Measurements from ENCODE around the gene NACC2.

The NACC2 gene

DNA sequence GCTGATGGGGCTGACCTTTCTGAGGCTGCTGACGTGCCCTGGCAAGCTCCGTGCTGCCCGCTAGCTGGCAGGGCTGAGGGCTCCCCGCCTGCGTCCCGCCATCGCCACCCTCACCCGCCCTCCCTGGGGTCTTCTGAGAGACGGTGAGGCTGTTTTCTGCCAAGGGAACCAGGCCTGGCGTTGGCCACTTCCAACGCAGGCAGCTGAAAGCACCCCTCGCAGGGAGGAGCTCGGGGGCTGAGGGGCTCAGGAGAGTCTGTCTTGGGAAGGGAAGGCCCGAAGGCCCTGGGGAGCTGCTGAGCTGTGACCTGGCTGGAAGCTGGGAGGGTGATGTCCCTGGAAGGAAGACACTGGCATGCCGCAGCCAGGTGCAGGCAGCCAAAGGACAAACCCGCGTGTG lies 33.3 kb upstream of the NACC2 start:
- no peak for DNase-seq

DNA sequence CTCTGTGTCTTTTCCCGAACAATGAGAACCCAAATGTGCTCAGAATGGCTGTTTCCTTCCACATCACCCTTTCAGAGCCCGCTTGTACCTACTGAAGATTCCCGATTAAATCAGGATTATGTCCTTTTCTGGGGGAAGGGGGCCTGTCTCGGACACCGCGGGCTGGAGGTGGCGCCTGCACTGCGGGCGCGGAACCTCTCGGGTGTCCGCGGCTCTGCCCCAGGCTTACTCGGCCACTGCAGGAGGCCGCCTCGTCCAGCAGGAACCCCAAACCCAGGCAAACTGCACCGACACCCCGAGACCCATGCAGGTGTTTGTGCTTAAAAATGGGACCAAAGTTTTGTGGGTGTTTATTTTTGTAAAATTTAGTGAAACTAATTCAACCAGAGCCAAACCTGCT lies 32.2 kb upstream of the NACC2 start:
- no peak for DNase-seq

DNA sequence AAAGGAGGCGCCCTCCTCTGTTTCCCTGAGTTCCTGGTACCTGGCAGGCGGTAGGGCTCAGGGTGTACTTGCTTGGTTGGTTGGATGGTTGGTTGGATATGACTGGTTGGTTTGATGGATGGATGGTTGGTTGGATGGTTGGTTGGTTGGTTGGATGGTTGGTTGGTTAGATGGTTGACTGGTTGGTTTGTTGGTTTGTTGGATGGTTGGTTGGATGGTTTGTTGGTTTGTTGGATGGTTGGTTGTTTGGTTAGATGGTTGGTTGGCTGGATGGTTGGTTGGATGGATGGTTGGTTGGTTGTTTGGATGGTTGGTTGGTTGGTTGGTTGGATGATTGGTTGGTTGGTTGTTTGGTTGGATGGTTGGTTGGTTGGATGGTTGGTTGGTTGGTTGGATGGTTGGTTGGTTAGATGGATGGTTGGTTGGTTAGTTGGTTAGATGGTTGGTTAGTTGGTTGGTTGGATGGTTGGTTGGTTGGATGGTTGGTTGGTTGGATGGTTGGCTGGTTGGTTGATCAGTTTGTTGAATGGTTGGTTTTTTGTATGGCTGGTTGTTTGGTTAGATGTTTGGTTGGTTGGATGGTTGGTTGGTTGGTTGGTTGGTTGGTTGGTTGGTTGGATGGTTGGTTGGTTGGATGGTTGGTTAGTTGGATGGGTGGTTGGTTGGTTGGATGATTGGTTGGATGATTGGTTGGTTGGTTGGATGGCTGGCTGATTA lies 30.0 kb upstream of the NACC2 start:
- DNase-seq: no peak

DNA sequence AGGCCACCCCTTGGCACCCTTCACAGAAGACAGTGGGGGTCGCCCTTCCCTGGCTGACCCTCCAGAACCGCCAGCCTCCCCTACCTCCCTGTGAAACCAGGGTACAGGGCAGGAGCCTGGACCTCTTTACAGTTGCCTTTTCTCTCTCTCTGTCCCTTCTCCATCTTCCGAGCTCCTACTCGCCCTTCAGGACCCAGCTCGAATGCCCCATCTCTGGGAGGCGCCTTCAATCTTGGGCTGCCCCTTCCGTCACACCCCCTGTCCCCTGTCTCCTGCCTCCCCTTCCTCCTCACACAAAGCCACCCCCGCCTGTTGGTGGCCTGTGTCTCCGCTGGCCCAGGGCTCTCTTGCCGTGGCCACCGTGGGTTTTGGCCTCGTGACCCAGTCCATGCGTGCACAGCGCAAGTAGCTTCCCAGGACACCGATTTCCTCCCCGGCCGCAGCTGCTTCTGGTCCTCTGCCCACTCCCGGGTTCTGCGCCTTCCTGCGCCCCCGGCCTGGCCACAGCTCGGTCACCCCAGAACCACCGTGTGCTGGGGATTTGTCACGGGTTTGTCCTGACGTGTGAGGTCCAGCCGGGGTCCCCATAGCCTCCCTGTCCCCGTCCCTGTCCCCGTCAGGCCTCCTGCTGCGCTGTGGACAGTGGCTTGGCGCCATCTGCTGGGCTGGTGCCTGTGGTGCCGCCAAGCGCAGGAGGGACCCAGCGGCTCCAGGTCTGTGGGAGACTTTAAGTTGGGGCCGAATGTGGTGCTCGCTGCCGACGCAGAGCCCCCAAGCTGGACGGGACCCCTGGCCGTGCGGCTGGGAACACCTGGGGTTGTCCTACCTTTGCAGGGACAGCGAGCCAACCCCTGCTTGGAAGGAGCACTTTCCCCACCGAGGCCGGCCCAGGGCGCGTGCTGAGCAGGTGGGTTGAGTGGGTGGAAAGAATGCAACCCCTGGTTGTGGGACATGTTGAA lies 27.6 kb upstream of the NACC2 start:
- DNase-seq: peak; percentile 83

DNA sequence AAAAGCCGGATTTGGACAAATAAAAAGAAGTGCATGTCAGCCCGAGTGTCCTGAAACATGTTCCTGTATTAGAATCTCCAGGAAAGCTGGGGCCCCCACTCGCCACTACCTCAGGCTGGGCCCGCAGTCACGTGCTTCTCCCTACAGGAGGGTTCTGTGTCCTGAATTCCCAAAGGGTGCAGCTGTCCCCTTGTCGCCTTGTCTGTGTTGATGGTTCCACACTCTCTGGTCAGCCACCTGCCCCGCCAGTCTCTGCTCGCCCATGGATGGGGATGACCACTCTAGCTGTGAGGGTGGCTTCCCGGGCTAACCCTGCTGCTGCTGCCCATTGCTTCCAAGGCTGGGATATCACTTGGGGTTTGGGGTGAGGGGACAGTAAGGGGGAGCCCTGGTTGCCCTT lies 26.7 kb upstream of the NACC2 start:
- no peak for DNase-seq

DNA sequence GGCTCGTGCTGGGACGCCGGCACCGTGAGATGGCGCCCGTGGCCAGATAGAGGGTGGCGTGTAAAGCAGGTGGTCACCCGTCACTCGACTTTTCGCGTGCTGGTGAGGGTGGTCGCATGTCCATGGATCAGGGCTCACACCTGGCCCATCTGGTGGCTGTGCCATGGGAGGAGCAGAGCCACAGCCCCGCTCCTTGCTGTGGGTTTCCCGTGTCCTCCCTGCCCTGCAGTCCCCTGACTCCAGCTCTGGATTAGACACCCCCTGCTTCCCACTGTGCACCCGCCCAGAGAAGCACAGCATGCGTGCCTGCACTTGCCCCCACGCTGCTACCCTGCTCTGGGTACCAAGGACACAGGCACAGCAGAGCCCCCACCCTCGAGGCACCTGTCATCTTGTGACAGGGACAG lies 25.4 kb upstream of the NACC2 start:
- no peak for DNase-seq

DNA sequence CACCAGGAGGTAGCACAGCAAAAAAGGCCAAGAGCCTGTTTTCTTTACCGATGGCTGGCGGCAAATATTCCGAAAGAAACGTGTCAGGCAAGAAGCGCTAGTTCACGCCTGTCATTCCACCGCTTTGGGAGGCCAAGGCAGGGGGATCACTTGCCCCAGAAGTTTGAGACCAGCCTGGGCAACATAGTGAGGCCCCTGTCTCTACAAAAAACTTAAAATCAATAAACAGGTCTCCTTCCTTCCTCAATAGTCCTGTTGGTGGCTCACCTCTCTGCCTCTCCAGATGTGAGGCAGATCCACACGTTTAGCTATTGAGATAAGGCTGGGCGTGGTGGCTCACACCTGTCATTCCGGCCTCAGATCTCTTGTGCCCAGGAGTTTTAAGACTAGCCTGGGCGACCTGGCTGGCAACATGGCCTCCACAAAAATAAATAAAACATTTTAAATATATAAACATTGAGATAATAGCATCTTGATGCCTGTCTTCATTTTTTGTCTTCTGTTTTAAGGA lies 24.8 kb upstream of the NACC2 start:
- no peak for DNase-seq

DNA sequence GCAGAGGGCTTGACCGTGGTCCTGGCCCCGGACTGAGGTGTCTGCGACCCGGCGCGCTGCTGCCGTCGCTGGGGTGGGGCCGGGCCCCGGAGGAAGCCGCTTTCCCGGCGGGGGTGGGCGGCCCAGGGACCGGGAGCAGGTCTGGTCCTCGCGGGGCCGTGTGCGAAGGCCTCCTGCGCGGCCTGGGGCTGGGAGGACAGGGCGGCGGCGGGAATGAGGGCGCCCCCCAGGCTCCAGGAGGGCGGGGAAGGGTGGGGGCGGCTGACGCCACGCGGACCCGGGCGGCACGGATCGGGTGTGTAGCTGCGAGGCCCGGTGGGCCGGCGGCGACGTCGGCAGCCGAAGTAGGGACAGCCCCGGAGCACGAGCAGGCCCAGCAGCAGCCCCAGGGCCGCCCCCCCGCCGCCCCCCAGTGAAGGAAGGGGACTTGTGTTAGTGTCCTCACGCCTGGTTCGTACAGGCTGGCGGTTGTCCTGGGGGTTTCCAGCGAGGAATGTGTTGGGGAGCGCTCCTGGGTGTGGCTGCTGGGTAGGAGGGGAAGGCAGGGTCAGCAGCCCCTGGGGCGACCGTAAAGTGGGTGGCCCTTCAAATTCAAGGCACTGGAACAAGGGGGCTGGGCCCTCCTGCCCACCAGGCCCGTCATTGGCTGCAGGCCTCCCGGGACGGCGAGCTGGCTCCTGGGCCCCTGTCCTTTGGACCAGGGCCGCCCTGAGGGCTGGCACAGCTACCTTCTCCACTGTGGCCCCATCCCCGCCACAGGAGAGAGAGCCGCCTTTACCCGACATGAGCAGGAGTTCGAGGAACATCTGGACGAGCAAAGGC lies 24.2 kb upstream of the NACC2 start:
- DNase-seq: peak; percentile 42

DNA sequence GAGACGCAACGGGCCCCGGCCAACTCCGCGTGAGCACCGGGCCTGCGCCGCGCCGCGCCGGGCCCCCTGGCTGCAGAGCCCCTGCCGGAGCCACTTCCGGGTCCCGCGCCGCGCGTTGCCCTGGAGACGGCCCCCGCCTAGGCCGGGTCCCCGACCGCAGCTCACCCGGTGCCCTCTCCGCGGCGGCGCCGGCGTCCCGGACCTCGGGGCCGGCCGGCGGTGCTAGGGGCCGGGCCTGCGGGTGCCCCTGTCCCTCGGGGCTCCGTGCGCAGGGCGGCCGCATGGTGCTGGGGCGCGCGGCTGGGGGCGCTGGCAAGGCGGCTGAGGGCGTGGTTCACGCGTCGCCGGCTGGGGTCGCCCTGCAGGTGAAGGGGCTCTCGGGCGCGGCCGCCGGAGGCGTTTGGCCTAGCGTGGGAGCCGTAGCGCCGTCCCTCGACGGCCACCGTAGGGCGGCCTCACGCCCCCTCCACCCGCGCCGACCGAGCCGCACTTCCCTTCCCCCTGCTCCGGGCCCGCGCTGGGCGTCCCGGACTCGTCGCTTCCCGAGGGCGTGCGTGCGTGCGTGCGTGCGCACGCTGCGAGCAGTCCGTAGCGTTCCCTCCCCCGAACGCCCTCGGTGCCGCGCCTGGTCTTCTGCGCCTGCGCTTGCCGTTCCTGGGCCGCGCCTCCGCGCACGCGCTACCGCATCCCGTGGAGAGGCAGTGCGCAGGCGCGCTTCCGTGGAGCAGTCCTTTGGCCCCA lies 23.4 kb upstream of the NACC2 start, which contains the start of gene TMEM250:
Gene TMEM250 (minus strand): TSS at position 556 of the 741 bp plus-strand sequence. CDS start 1,975 bp downstream, outside the sequence.
- peak; percentile 99 for DNase-seq

DNA sequence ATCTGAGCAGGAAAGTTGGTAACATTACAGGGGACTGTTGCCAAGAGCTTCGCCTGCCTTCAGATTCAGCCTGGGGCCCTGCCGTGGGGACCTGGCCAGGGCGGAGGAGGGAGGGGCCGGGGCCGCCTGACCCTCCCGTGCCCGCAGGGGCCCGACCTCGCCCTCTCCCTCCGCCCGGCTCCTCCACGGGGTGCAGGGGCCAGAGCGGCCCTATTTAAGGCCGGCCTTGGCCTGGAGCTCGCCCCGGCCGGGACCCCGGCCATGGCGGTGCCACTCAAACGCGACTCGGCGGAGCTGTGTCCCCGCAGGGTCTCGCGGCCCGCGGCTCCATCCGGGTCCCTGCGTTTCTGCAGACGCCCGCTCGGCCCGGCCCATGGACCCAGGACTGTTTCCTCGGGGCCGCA lies 22.8 kb upstream of the NACC2 start:
- DNase-seq: peak; percentile 12

DNA sequence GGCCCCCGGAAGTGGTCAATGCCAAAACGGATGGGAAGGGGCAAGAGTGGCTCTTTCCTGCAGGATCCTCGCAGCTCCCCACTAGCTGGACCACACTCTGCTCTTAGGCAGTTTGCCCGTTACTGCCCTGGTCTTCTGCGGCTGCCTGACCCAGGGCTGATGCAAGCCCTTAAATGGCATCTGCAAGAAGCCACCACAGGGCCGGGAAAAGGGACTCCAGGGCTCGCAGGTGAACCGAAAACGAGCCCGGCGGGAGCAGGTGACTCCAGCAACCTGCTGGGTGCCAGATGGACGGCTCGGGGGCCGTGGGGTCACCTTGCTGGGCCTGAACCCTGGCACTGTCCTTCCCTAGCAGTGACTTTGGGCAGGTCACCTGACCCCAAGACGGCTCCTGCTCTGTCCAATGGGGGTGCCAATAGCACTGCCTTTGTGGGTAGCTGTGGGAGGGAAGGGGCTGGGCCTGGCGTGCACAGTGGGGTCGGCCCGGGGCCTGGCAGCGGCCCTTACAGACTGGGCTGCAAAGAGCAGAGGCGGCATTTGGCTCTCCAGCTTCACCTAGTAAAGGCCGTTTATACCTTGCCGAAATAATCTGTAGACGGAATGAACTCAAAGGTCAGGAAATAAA lies 22.3 kb upstream of the NACC2 start:
- peak; percentile 15 for DNase-seq

DNA sequence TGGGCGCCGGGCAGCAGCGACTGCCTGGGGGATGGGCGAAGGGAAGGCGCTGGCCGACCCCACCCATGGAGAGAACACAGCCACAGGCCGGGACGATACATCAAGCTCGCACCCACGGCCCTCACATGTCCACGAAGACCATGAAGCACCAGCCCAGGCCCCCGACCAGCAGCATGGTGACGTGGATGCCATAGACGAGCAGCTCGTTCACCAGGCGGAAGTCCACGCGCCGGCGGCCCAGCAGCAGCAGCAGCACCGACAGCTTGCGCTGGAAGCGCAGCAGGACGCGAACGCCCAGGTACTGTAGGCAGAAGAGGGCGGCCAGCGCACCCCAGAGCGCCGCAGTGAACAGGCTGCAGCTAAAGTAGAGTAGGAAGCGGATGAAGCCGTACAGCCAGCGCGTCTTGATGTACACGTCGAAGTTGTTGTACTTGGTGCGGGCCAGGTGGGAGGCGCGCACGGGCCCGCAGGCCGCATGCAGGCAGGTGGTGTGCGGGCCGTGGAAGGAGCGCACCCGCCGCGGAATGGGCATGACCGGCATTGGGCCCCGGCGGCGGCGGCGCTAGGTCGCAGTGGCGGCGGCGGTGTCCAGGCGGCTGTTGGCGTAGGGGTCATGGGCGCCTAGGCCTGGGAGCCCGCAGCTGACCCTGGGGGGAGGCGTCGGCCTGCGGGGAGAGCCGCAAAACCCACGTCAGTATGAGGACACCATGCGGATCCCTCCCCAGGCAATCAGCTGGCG lies 21.4 kb upstream of the NACC2 start:
- DNase-seq: no peak

DNA sequence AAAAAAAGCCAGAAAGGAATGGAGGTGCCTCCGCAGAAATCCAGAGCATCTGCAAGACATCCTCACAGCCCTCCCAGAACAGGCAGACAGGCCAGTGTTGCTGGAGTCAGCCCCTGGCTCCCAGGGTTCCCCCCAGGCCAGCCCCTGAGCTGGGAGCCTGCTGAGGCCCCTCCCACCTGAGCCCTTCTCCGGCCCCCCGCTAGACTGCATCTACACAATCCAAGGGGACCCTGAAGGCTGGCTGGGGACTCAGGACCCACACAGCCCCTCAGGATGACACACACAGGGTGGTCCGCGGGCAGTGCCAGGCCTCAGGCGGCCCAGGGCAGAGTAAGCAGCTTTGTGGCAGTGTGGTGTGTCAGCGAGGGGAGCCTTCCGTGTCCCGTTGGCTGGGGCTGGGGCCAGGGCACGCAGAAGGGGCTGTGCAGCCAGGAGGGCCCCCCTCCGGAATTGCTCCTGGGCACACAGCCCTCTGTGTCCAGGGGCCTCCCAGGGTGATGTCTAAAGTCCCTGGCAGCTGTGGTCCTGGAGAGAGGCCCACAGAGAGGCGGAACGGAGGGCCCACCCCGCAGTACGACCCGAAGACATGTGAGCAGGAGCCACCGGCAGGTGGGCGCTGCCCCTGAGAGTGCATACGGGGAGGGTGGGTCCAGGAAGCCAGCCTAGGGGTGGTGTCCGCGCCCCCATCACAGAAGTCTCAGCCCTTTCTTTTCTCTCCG lies 20.7 kb upstream of the NACC2 start:
- no peak for DNase-seq

DNA sequence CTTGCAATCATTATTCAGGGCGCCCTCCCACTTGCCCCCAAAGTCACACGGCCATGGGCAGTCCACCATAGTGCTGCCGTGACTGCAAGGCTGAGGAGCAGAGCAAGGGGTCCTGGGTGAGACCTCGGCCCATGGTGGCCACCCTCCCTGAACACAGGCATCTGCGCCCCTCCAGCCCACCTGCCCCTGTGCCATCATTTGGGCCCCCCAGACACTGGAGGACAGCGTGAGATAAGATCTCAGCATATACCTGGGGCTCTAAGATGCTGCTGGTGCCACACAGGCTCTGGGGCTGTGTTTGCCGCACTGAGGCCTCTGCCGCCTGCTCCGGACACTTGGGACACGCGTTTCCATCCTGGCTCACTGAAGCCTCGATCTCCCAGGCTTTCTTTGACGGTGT lies 20.1 kb upstream of the NACC2 start:
- DNase-seq: no peak

DNA sequence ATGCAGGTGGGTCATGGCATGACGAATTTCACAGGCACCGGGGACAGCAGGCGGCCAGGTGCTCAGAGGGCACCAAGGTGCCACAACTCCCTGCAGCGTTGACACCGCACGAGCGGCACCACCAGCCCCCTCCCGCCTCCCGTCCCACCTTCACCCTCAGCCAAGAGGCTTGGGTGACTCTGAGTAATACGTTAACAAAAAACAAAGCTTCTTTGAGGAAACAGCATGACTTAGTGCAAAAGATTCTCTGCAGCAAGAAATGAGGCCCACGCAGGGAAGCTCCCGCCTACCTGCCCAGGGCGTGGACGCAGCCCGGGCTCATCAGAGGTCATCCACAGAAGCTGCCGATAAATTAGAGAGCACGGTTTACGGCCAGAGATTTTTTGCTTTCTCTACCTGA lies 19.5 kb upstream of the NACC2 start:
- no peak for DNase-seq

DNA sequence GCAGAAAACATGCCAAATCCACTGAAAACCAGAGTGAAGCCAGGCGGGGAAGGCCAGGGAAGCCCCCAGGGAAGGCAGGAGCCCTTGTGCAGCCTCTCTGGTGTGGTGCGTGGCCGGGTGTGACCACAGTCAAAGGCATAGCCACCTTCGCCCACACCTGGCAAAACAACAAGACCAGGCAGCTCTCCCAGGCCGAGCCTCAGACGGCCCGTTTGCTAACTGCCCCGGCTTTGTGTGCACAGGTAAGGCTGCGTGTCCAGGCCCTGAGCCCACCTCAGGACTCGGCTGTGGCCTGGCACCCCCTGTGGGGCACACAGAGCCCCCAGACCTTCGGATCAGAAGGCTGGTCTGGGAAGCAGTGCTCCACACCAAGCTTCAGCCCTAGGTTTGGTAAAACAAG lies 17.5 kb upstream of the NACC2 start:
- no peak for DNase-seq

DNA sequence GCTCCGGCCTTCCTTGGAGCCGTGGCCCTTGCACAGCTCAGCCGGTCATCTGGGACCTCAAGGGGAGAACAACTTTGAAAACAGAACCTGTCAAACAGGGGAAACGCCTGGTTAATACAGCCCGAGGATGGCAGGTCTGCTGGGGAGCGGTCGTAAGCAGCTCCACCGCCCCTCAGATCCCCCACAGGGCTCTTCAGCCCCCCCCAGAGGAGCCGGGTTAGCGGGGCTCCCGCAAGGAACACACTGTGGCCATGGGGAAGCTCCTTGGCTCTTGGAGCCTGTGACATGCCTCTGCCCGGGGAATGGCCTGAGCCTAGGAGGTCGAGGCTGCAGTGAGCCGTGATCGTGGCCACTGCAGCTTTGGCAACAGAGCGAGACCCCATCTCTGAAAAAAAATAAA lies 16.8 kb upstream of the NACC2 start:
- DNase-seq: no peak

DNA sequence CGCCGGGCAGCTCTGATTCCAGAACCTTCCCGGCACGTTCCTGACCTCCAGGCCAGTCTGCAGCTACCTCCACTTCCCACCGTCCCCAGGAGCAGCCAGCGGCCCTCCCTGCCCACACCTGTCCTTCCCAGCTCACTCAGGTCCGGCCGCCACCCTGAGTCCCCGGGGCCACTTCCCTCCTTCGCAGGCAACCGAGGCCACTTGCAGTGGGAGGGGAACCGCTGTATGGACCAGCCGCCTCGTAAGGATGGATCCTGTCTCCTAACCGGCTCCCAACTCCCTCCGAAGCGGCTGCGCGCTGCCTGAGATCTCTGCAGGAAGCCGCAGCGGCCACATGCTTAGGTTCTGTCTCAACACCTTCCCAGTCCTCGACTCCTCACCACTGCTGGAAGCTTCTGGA lies 16.1 kb upstream of the NACC2 start:
- DNase-seq: no peak

DNA sequence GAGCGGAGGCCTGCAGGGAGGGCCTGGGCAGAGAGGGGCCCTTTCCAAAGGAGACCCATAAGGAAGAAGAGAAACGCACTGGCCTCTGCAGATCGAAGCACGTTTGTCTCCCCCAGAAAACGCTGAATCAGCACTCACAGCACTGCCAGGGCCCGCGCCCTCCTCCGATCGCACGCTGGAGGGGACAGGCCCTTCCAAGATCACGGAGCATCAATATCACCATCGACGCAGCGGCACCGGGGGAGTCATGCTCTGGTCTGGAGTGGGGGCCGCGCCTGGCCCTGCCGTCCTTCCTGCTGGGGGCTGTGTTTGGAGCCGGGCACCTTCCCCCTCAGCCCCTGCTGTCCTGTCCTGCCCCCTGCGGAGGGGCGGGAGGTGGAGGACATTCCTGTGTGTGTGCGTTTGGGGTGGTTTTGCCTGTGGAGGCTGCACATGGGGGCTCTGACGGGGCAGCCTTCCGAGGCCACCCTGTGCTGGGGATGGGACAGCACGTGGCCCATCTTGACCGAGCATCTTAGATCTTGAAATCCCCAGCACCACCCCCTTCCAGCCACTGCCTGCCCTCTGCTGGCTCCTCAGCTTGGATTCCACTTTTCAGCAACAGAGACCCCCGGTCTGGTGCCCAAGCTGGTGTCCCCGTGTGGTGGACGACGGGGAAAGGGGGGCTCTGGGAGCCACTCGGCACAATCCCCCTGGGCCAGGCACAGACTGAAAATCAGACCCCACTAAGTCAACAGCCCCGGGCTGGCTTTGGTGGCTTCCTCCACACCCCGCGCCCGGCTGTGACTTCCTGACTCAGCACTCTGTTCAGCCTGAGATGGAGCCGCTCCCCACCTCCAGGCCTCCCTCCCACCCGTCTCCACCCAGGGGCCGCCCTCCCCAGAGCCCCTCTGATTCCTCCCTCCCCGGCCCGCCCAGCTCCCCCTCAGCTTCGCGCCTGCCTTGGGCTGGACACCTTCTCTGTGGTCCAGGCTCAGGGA lies 15.3 kb upstream of the NACC2 start:
- DNase-seq: no peak

Measured in suppressor macrophage treated with lipopolysaccharide for 4 hours (primary cell).